NCI-H2196 treated with DMSO at 0.1 percent for 48 hours (cell line): ENCODE data around the gene TCEA3.

Experiments
- DNase-seq: peaks from one replicate; lab custom pipeline; 2025; ENCODE audit not compliant: unreplicated experiment; lab: John Stamatoyannopoulos, UW

The TCEA3 gene

GRCh38 chr1:23422241-23422877 lies 2.2 kb downstream of the TCEA3 start:
- DNase-seq, result no peak

DNA sequence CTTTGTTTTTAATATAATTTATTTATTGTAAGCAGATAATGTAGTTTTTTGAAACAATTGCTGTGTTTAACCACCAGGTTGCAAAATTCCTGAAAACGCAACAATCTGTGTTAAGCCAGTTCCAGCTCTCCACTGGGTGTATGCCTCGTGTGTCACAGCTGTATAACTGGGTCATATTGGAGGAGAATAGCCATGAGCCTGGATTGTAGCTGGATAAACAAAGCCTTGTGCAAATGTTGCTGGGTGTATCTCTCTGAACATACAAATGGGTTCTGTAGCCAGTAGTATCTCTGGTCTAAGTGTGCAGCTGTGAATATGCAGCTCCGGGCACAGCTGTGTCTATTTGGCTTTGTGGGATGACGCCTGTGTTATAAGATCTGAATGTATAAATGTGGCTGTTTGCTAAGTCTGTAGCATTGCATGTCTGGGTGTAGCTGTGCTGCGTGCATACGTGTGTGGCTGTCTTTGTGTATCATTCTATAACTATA lies 2.8 kb downstream of the TCEA3 start:
- DNase-seq, result no peak

GRCh38 chr1:23421343-23421742 lies 3.2 kb downstream of the TCEA3 start:
- no peak for DNase-seq

GRCh38 chr1:23420778-23421177 lies 3.8 kb downstream of the TCEA3 start:
- DNase-seq, result no peak

DNA sequence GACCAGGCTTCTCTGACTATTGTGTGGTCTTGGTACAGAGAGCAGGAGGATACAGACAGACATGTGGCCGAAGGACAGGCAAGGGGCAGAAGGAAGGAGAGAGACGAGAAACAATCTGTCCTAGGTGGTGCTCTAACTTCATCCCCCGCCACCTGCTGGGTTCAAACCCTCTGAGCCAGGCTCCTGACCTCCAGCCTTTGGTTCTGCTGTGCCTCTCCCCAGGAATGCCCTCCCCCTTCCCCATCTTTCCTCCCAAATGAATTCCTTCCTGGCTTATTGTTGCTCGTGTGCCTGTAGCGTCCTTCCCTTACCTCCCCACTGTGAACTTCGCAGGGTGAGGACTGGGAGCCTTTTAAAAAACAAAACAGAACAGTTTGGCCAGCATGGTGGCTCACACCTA lies 5.4 kb downstream of the TCEA3 start:
- no peak for DNase-seq

DNA sequence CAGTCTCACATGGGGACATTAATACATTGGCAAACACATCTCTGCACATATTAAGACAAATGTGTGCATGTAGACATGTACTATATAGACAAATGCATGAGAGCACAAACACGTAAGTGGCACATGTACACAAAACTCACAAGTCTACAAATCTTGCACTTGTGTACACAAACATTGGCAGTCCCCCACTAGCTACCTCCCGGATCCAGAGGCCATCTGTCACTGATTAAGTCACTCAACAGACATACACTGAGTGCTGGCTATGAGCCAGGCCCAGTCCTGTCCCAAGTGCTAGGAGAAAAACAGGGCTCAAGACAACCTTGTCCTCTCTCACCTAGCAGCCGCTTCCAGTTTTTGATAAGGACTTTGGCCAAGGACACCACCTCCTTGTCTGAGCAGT lies 7.0 kb downstream of the TCEA3 start:
- no peak for DNase-seq

DNA sequence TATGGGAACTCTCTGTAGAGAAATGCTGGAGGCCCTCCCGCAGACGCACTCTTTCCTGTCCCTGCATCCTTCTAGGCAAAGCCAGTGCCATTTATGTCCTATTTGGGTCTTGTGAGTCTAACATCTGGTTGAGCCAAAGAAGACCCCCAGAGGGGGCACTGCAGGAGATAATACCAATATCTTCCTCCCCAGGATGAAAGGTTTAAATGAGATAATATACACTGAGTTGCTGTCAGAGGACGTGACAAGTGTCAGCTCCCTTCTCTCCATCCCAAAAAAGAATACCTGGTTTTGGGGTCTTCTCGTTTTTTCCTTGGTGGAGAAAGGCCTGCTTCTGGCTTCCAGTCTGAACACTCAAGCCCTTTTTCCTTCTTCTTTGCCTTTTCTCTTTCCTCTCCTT lies 7.6 kb downstream of the TCEA3 start:
- DNase-seq, result no peak

DNA sequence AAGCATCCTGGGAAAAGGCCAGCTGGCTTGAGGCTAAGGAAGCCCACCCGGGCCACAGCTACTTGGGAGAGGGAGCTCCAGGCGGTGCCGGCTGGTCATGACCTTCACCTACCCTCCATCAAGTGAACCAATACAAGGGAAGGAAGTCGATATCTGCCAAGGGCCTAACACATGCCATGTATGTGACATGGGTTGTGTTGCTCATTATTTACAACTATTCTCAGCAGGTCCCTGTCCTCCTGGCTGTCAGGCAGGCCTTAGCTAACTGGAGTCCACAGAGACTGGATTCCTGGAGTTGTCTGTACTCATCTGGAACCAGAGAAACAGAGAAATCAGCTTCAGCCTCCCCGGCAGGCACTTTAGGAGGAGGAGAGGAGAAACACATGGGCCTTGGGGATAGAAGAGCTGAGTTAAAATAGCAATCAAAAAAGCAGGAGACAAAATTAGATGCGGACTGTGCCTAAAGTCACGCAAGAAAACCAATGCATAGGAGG lies 15.7 kb downstream of the TCEA3 start:
- no peak for DNase-seq

DNA sequence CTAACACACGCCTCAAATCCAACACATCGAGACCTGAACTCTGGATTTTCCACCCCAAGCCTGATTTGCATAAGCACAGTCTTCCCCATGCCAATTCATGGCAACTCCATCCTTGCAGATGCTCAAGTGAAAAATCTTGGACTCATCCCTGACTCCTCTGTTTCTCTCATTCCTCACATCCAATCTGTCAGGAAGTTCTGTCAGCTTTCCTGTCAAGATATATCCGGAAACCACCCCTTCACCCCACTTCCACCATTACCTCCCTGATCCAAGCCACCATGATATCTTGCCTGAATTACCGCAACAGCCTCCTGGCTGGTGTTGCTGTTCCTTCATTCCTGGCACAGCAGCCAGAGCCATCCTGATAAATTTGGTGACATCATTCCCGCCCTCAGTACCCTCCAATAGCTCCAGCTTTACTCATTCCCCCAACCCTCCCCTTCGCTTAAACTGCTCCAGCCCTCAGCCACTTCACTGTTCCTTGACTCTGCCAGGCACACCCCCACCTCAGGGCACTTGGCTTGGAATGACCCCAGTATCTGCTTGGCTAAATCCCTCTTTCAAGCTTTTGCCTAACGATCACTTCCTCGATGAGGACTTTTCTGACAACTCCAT lies 17.4 kb downstream of the TCEA3 start:
- DNase-seq, result no peak

DNA sequence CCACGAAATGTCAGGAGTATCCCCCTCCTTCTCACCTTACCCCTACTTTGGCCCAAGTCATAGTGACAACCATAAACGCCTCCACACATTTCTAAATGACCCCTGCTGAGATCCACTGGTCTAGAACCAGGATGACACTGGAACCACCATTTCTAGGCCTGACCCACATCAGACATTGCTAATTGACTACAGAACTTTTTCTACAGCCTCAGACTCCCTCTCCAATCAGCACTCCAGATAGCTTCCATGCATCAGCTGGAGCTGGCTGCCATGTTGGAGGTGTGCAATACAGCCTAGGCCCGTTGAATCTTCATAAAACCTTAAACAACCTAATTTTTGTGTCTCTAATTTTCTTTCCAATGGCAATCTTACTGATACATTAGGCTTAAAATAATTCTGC lies 18.6 kb downstream of the TCEA3 start:
- no peak for DNase-seq

DNA sequence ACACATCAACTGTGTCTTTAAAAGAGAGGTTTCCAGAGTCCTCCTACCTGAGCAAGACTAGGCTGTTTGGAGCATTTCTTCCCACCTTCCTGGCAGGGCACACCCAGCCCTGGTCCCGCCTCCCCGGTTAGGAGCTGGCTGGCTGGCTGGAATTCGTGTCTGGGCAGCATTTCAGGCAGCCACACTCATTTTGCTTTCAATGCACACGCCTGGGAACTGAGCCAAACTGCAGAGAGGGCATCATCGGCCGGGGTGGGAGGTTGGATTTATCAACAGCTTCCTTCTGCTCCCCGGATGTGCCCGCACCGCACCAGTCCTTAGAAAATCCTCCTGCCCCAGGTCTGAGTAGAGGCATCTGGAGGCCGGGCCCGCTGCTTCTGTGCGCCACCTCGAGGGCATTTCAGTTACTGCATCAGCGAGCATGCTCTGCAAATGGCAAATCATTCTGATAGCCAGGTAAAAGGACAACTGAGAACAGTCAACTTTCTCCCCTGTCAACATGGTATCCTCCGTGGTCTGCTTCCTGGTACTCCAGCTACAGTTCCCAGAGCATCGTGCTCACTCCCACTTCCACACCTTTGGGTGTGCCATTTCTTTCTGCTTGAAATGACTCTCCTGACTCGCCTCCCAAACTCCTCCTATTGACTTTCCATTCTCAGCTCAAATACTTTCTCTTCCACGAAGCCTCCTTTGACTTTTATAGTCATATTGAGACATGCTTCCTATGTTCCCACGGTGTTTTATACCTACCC lies 20.6 kb downstream of the TCEA3 start:
- peak; percentile 98 for DNase-seq

DNA sequence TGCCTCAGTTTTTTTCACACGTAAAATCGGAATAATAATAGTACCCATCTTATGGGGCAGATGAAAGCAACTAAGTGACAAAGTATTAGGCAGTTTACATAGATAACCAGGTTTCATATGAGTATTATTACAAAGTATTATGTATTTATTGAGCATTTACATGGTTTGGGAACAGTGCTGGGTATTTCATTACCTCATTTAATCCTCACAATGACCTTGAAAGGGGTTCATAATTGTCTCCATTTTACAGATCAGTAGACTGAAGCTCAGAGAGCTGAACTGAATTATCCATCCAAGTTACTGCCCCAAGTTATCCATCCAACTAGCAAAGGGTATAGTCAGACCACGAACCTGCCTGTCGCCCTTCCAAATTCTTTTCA lies 21.2 kb downstream of the TCEA3 start:
- DNase-seq, result no peak

DNA sequence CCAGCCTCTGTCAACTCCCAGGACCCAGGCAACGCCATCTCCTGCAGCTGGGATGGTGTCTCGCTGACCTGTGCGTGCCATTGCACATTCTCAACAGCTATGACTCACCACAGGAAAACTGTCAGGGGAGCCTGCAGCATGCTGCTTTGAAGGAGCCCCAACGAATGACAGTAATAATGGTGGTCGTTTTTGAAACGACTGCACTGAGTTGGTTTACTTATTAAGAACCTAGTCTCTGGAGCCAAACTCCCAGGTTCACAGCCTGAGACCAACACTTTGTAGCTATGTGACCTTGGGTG lies 21.6 kb downstream of the TCEA3 start:
- no peak for DNase-seq

GRCh38 chr1:23402286-23403037 lies 22.1 kb downstream of the TCEA3 start:
- DNase-seq, result no peak

DNA sequence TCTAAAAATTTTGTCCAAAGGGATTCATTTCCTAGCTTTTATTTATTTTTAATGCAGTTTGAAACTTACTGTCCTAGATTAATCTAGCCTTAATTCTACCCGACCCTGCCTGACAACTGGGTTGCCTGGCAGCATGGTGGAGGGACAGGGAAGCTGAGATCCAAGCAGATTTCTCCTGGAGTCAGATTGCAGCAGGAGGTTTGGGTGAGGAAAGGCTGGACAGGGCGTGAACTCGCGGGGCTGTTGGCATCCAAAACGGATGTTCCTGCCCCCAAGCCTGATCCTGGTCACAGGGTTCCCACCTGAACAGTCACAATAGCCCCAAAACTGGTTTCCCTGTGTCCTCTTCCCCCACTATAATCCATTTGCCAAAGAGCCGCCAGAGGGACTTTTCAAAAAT lies 23.2 kb downstream of the TCEA3 start:
- DNase-seq, result no peak

- DNase-seq, result no peak
These were observed 24.0 kb downstream of the TCEA3 start for GRCh38 chr1:23400324-23401114.

DNA sequence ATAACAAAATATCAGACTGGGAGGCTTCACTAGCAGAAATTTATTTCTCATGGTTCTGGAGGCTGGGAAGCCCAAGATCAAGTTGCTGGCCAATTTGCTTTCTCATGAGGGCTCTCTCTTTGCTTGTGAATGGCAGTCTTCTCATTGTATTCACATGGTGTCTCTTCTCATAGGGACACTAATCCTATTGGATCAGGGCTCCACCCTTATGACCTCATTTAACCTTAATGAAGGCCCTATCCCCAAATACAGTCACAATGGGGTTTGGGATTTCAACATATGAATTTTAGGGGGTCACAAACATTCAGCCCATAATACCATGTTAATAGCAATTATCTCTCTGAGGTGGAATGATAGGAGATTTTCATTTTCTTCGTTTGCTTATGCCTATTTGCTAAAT lies 25.3 kb downstream of the TCEA3 start:
- DNase-seq, result no peak

- no peak for DNase-seq
These were observed 26.6 kb downstream of the TCEA3 start for GRCh38 chr1:23397908-23398307.

DNA sequence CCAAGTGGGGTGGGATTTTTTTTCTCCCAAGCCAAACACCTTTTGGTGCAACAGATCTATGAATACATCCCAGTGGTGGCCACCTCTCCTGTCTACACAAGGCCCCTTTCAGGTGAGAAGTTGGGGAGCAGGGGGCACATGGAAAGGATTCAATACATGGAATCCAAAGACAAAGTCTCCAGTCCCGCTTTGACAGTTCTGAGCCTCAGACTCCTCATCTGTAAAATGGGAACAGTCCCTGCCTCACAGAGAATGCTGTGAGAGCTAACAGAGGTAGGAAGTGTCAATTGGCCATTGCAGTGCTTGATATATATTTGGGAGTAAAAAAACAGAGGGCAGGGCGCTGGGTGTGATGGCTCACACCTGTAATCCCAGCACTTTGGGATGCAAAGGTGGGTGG lies 28.2 kb downstream of the TCEA3 start:
- no peak for DNase-seq

- DNase-seq, result no peak
These were observed 28.7 kb downstream of the TCEA3 start for GRCh38 chr1:23395849-23396248.

DNA sequence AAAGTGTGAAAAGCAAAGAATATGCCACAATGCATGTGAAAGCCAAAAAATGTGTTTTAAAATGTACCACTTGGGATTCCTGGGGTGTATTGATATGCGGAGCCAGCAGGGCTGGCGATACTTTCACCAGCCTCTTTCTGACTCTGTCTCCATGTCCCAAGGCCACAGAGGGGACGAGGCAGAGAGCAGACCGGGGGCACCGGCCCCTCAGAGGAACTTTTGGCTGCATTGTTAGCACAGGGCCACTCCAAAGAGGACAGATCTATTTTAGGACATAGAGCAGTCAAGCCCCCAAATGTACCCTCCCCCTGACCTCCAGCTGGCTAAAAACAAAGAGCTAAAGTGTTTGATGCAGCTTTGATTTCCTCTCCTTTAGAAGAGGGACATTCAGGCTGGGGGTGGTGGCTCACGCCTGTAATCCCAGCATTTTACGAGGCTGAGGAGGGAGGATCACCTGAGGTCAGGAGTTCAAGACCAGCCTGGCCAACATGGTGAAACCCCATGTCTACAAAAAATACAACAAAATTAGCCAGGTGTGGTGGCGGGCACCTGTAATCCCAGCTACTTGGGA lies 29.3 kb downstream of the TCEA3 start:
- DNase-seq, result no peak
